NCI-H146 treated with DMSO at 0.1 percent for 48 hours (cell line): Measurements from ENCODE around the gene MAST4.
A peak's percentile ranks its signal among the peaks of the same experiment; 100 is the strongest.

ENCODE experiments used
- DNase-seq: peaks from one replicate; lab custom pipeline; 2025; ENCODE audit not compliant: unreplicated experiment; lab: John Stamatoyannopoulos, UW

The MAST4 gene

DNA sequence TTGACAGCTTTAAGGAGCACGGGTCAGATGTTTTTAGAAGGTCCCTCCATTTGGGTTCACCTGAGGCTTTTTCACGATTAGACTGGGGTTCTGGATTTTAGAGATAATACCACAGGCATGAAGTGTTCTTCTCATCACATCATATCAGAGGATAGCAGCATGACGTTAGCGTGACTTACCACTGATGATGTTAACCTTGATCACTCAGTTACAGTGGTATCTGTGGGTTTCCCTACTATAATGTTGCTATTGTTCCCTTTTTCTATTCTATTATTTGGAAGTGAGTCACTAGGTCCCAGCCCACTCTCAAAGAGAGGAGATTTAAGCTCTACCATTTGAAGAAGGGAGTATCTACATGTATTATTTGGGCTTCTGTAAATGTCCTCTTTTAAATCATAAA lies 300.0 kb downstream of the MAST4 start:
- DNase-seq = no peak

DNA sequence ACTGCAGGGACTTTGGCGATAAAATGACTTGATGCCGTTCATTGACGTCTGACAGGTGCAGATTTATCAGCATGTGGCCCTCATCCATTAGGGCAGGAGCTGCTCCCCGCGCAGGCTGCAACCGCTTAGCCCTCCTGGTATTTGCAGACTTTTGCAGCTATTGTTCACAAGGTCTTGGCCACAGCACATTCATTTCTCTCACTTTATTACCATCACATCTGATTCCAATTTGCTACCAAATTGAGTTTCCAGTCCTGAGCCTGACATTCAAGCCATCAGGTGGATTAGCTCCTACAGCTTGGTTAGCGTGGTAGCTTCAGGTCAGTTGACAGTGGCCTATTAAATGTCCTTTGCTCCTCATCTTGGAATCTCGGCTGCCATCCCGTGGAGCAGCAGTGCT lies 301.2 kb downstream of the MAST4 start:
- DNase-seq = peak; percentile 41

DNA sequence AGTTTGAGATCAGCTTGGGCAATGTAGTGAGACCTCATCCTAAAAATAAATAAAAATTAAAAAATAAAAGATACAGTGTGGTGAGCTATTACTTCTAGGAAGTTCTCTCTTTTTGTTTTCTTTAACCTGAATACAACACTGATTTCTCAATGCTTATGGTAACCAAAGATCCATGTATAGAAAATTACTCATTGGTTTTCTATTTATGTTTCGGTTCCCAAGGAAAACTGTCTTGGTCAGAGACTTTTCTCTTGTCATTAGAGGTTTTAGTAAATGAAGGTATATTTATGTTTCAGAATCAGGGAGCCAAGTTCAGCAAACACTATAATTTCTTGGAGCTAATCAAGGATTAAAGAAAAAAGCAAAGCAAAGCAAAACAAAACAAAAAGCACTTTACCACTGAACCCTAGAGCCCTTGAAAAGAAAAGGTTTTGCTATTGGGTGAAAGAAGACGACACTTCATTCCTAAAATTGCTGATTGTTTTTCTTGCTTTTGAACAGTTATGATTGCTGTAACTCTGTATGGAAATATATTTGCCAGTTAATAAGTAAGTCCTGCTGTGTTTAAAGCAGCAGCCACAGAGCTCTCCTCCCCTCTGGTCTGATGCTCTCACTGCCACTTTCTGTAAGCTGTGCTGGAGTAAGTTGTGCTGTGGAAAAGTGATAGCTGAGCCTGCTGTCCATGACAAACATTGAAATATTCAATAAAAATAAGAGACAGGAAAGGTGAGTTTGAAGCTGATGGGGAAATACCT lies 302.2 kb downstream of the MAST4 start:
- DNase-seq = no peak

DNA sequence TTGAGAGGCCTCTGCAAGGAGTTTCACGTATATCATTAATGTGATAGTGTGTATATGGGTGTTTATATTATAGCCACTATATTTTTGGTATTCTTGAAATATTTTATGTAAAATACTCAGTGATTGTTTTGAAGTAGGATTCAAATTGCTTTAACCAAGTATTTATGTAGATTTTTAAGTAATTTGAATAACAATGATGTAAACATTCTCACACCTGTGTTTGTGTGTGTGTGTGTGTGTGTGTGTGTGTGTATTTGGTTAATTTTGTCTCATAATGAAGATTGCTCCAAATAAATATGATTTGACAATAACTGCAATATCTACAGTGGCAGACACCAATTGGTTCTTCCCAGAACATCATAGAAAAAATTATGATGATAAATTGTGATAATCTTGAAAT lies 307.0 kb downstream of the MAST4 start:
- DNase-seq = no peak

DNA sequence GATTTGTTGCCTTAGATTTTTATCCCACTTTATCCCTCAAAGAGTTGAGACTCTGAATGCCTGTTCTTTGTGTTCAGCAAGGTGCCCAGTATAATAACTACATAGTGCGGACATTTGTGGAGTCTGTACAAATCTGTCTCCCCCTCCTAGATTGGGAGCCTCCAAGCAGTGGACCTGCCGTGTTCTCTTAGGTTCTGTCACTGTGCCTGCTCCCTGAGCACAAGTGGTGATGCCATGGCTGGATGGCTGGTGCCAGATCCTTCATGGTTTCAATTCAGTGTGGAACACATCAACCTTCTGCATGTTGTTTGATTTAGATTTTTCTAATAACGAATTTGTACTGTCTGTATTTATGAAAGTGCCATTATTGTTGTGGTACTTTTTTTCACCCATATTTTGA lies 307.5 kb downstream of the MAST4 start:
- no peak for DNase-seq

DNA sequence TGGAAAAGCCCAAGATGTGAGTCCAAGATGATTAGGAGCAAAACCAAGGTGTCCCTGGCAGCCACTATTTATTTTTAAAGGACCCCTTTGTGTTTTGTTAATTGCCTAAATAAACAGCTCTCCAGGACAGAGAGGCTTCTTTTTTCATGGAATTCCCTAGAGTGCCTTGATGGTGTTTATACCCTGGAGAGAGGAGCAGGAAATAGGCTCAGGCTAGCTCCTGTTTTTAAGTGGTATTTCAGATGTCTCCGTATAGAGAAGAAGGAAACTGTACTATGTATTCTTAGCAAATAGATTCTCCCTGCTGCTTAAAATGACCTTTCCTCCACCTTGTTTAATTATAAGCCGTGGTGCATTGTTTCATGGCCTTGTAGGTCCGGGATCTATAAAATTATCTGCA lies 308.0 kb downstream of the MAST4 start:
- DNase-seq = peak; percentile 23

DNA sequence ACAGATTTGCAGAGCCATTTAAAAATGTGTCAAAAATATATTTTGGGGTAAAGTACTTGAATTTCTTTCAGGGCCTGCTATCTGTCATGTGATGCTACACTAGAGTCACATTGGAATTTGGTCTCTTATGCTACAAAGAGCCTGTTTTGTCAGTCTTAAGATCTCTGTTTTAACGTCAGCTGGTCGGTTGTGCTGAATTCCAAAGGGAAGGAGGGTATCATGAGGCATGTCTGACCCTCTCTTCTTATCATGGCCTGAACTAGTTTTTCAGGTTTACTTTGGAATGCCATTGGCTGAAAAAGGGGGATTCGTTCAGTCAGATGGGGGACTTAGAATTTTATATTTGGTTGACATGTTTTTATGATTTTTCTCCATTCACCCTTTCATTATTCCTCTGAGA lies 309.8 kb downstream of the MAST4 start:
- no peak for DNase-seq

DNA sequence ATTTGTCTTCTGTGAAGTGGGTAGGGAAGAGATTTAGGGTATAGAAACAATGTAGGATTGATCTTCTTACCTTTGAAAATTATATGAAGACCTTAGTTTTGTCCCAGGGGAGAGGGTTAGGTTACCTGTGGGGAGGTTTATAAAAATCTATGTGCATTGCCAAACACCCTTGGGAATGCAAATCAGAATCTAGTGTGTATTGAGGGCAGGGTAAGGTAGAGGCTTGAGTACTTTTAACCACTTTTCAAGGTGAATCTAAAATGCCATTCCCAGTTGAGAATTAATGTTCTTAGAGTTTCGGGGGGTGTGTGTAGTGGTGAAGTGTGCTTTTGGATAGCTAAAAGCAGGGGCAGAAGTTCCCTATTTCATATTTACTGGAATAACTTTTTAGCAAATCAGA lies 312.0 kb downstream of the MAST4 start:
- no peak for DNase-seq

DNA sequence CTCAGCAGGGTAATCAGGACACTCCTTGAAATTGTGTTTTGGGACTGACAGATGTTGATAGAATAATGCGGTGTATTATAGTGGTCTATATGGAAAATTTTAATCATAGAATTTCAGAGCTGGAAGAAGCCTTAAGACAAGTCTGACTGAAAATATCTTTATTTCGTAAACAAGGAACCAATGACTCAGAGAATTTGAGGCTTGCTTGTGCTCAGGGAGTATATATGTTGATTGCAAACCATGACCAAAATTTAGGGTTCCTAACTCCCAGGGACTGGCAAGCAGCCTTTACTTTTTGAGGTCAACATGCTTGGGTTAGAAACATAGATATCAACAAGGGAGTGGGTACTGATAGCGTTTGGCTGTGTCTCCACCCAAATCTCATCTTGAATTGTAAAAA lies 313.2 kb downstream of the MAST4 start:
- DNase-seq = no peak

DNA sequence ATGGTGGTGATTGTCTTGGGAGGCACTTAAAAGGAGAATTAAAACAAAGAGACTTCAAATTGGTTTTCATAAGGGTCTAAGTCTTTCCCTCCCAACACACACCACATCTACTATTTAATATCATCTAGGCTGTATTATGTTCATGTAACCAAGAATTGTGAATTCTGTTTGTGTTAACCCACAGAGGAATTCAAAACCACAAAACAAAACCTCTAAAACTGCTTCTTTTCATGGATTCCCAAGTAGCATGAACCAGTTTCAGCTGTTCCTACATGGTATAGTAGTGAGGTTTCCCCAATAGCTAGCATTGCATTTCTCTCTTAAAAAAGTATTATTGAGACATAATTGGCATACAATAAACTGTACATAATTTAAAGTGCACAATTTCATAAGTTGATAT lies 316.6 kb downstream of the MAST4 start:
- DNase-seq = no peak

DNA sequence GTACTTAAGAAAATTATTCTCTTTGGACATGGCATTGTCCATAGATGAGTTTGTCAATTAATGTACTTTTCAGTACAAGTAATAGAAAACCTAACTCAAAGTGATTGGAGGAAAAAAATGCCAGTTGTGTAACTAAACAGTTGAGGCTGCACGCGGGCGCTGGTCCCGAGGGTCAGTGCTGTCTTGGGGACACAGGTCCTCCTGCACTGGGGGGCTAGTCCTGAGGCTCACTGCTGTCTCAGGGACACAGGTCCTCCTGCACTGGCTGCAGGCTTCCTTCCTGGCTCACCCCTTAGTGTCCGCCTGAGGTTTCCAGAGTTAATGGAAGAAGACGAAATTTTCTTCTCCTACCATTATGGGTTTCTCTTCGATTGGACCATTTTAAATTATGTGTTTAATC lies 319.3 kb downstream of the MAST4 start:
- no peak for DNase-seq

DNA sequence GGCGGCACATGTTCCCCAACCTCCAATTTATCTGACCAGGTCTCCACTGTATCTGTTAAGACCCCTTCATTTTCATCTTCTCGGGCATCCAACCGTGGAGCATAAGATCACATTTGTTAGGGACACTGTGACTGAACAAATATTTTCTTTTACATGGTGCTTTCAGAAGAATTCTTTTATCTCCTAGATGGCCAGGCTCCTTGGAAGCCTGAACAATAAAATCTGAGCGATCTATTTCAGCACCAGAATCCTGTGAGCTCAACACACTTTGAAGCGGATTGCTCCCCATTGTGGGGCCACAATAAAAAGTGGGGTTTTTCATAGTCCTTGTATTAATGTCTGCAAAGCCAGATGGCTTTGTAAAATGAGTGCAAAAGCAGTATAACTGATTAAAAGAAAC lies 326.7 kb downstream of the MAST4 start:
- no peak for DNase-seq

DNA sequence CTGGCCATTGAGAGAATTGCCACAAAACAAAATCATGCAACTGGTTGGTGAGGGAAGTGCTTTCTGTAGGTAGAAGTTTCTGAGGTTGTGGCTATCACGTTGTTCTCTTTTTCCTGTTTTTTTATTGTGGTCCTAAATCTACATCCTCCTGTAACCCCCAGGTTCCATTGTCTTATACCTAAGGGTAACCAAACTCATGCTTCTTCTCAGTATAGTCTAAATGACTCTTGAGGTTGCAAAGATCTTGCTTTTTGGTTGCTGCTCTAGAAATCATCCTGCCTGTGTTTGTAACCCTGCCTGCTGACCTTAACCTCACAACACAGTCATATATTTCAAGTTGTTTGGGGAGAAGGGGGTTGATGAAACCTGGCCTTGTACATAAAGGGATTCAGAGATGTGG lies 327.3 kb downstream of the MAST4 start:
- DNase-seq = no peak

DNA sequence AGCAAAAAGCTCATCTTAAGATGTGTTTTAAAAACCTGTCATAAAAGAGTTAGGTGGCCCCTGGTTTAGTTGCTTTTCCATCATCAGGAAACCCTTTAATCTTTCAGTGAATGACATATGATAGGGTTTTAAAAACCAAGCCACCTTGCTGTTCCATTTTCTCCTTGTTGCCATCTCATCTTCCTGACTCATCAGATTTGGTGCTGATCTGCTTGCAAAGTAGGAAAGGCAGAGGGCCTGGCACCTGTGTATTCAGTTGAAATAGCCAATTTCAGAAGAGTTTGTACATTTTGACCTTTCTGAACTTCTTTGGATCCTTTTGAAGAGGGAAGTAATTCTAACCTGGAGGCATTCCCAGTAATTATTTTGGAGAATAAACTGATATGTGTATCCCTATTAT lies 327.7 kb downstream of the MAST4 start:
- no peak for DNase-seq

DNA sequence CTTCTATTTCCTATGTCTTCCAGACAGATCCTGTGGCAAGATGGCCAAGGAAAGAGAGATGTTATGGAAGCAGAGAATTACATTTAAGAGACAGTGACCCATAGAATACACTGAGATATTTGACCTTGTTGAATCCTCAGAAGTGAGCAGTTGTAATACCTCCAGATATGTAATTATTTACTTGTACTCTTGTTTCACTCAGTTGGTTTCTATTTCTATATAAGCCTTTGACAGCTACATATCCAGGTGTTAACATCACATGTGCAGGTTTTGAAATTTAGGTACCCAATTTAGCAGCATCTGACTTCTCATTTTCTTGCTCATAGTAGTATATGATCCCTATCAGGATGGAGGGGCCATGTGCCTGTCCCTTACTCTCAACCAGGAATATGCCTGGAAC lies 330.9 kb downstream of the MAST4 start:
- DNase-seq = no peak

DNA sequence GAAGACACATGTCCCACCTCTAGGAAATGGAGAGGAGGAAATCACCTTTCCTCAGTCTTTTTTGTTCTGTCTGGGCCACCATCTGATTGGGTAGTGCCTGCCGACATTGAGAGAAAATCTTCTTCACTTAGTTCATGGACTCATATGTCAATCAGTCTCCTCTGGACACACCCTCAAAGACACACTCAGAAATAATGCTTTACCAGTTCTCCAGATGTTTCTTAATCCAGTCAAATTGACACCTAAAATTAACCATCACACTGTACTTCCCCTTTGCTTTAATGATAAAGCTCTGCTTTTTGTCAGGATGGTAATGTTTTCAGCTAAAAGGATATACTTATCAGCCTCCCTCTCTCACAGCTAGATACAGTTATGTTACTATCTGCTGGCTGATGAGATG lies 333.1 kb downstream of the MAST4 start:
- no peak for DNase-seq

DNA sequence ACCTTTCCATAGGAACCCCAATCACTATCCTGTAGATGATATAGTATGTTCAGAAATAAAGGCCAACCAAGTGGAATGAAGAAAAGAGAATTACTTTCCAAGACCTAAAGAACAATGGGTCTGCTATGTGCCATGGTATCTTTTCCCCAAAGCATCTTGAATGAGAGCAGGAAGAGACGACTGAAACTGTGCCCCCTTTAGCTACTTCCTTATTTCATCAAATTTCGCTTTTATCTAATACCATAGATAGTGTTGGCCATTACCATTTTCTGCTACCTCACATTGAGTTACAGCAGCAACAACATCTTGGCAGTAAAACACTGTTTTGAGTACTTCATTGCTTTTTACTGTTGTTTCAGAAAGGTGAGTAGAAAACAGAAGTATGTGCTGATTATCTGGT lies 333.8 kb downstream of the MAST4 start:
- DNase-seq = no peak

DNA sequence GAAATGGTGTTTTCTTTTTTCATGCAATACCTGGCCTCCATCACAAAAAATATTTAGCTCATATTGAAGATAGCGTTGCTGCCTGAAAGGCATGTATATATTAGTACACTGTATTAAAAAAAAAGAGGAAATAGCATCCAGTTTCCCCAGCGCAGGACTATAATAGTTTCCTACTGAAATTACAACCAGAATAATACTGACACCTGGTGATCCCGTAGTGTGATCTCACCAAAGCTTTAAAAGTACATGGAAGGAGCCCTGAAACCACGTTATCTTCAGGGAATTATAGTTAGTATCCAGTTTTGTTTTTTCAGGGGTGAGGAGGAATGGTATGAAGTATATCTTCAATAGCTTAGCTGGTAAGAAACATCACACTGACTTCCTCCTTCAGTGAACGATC lies 335.5 kb downstream of the MAST4 start:
- DNase-seq = no peak

DNA sequence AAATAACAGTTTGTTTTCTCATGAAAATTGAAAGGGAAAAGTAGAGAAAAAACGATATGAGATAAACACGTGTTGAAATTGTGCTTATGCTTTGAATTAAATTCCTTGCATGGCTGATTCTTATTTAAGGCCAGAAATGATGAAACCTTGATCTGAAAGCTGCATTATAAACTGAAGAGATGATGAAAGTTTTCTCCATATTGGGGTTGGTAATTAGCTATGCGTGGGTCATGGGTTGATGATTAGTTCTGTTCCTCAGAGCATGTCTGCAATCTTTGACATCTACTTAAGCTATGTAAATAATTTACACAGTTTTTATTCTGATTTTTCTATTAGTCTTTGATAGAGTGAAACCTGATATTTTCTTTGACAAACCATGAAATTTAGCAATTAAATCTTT lies 336.3 kb downstream of the MAST4 start:
- DNase-seq = no peak

DNA sequence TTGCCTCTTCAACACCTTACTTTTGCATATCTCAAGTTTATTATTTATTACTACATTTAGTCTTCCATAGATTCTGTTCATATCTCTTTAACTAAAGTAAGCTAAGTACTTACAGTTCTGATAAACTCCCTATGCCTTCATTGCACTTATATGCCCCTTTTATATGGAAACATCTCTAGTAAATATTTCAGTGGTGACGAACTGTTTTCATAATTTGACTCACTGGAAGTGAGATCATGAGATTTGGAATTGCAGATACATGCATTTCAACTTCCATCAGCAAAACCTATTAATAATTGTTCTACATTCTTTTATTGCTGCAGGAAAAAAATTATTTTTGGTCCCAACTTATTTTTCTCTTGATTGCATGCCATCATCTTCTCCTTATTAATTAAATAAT lies 336.9 kb downstream of the MAST4 start:
- DNase-seq = no peak

DNA sequence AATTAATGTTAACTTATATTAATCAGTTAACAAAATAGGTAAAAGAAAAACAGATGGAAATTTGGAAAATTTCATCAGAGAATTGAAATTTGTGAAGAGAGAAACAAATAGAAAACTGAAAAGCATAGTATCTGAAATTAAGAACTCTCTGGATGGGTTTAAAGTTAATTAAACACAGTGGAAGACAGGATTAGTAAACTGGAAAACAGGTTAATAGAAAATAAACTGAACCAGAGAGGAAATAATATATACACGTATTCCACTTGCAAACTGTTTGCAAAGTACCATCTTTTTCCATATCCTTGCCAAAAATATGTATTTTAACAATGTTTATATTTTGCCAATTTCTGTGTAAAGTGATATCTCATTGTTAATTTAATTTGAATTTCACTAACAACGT lies 342.9 kb downstream of the MAST4 start:
- no peak for DNase-seq

DNA sequence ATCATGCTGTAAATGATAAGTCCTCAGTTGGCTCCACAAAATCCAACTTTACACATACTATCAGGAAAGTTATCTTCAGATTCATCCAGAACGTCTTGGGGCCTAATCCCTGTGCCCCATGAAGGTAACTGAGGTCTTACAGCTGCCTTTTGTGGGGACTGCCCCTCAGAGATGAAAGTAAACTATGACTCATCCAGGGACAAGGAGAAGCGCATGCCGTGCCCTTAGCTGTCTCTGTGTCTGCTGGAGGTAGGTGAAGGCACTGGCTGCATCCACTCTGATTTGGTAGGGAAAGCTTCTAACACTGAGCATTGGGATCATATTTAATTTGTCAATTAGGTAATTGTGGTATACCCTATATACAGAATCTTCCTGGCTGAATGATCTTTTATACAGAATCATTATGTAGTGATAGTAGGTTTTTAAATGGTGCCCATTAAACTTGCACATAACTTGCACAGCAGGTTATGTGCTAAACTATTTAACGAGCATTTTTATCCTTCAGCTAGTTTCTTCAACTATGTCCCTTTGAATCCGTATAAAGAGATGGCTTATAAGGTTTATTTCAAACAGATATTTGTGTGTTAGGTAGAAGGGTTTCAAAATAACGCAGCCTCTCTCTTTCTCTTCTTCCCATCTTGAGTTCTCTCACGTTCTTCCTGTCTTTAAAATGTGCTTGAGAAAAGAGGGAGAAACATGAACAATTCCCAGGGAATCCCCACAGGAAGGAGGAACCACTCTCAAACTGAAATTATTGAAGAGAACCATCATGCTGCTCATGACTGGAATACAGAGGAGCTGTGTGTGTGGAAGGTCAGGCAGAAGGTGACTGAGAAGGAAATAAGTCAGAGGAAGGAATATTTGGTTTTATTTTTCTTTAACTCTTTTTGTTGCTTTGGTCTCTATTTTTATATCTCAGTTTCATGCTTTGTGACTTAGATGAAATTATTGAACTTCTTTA lies 349.5 kb downstream of the MAST4 start:
- DNase-seq = no peak
